GM19238 (cell line): ENCODE measurements around the gene UGT1A10.

Source experiments
- DNase-seq: peaks from one replicate; pipeline ENCODE4 v3.0.0; 2011; ENCODE audit warnings: low spot score; ENCODE audit not compliant: insufficient read length

UGT1A10 gene

DNA sequence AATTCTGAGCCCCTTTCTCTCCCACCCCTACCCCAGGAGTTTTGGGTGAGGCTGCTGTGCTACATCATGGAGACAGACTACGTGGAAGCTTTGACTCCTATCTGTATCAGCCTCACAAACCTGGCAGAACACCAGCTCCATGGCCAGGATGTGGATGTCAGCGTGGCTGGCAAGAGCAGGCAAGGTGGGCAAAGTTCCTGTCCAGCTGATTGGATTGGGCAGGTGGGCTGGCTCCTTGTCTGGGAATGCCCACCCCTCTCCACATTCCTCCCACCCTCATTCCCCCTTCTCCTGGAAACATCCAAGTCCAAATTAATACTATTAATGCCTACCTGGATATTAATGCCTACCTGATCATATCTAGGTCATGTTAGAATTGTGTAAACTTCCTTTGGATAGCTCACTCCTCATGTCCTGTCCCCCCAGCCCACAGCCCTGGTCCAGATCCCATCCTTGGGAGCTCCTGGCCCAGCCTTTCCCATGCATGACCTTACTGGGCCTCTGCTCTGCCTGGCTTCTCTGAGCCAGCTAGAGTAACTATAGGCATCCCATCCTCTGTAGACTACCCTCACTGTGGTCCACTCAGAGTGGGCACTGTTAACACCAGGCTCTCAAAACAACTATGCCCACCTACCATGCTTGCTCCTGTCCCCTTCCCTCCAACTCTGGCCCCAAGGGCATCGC, 166.0 kb downstream of the UGT1A10 start:
- DNase-seq: no peak

DNA sequence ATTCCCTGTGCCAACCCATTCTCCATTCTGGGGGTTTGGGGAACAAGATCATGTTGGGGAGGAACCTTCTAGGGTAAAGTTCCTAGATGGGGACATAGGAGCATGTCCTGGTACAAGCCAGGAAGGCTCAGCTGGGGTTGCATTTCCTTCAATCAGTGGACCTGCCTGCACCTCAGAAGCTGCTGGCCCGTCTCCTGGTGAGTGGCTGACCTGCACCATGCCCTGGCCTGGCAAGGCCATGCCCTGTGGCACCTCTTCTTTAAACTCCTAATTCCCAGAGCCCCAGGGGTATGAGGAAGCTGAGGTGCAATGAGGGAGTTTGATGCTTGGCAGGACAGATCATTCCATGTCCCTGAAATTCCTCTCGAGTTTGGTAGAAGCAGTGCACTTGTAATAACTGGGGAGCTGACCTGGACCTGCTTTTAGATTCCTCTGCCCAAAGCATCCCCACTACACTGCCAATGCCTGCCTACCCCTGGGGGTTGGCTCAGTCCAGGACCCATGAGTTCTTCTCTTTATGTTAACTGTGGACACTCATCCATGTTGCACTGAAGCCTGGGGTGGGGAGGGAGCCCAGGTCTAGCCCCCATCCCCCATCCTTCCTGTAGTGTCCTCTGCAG, 167.2 kb downstream of the UGT1A10 start:
- DNase-seq: no peak

DNA sequence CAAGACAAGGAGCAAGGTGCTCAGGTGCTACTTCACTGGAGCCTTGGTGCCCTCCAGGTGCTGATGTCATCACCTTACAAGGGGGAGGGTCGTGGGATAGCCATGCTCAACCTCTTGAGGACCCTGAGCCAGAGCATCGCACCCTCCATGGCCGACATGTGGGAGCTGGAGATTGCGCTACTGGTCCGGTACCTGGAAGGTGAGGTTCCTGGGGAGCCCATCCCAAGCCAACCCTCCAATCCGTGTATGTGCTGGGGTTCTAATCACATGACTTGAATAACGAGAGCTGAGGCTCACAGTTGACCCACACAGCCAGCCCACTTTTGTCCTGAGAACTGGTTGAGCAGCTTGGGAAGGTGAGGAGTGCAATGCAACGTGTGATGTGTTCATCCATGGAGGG, 167.7 kb downstream of the UGT1A10 start:
- DNase-seq: no peak

DNA sequence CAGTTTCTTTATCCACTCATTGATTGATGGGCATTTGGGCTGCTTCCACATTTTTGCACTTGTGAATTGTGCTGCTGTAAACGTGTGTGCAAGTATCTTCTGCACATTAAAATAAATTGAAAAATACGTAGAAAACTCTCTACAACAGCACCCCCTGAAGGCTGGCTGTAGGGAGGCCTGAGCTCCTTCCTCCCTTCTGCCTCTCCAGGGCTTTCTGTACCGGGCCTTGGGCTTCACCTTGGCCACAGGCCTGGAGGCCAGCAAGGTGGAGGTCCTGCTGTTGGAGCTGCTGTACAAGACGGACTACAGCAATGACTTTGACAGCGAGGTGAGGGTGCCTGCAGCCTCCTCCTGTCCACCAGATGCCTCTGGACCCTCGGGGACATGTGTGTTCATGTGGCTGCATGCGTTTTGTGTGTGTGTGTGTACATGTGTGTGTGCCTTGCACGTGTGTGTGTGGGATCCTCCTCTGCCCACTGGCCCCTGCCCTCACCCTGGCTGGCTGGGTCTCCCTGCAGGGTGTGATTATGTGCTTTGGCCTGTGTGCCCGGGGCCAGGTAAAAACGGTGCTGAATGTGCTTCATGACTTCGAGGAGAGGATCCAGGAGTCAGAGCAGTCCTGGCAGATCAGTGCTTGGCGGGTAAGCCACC, 171.1 kb downstream of the UGT1A10 start:
- no peak for DNase-seq

DNA sequence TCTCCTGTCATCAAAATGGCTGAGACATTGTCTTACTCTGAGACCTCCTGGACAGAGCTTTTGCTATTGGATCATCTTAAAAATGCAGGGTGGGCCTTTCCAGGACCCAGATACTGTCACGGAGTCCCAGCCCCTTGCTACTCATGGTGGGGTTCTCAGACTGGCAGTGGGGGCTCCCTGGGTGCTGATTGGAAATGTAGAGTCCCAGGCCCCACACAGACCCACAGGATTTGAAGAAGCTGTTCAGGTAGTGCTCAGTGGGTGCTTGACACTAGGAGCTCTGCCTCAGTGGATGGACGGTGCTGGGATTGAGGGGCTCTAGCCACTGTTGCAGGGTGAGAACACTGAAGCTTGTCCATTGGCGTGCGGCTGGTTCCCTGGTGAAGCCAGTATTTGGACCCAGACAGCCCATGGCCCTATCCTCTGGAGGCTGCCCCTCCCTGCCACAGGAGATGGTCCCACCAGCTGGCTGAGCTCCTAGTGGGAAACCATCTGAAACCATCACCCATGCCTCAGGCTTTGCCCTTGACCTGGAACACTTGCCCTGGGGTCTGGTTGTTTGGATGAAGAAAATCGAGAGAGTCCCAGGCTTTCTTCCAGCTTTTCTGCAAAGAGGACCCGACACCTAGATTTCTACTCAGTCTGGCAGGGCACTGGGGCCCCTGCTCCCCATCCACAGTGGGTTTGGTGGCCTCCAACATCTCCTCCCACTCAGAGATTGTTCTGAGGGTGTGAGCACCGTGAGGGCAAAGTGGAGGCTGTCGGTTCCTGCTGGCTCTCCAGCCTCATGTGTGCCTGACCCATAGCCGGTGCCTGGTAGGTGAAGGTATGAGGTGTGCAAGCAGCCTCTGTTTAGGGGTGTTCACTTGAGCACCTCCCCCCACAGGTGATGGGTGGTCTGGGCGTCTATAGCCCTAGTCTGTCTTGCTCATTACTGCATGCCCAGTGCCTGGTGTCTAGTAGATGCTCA, 172.0 kb downstream of the UGT1A10 start:
- no peak for DNase-seq

DNA sequence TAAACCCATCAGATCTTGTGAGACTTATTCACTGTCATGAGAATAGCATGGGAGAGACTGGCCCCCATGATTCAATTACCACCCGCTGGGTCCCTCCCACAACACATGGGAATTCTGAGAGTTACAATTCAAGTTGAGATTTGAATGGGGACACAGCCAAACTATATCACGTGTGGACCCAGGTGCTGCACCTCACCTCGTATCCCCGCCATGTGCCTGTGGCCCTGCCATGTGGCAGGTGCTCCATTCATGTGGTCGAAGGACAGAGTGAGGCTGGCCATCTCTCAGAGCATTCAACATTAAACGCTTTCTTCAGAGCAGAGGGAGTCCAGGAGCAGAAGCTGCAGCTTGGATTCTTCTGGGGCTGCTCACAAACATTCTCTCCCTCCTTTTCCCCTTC, 174.1 kb downstream of the UGT1A10 start:
- no peak for DNase-seq

DNA sequence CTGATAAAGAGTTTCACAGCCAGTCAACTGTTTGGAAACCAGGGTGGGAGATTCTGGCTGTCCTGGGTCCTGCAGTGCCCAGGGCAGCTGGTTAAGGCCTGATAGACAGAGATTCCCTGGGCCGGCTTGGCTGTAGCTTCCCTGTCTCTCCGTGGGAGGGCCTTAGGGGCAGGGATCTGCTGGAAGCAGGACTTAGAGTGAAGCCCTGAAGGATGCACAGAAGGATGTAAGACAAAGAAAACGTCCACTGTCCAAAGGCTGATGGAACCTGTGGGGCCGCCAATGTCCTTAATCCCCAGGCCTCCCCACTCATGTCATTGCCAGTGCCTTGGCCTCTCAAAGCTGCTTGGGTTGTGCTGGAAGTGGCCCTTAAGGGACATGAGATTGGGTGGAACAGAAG, 174.8 kb downstream of the UGT1A10 start:
- DNase-seq: no peak

DNA sequence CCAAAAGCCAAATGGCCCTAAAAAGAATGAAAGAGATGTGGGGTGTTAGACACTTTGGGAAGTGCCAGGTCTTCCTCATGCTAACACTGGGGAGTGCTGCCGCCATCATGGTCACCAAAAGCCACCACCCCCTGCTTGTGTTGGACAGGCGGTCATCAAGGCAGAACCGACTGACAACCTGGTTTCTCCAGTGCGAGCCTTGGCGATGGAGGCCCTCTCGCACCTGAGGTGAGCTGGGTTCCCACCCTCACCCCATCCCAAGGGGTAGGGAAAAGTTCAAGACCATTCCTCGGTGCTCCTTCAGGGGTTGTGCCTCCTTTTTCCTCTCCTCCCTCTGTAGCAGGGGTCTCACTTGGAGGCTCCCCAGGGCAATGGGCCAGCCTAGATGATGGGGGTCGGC, 175.5 kb downstream of the UGT1A10 start:
- no peak for DNase-seq

DNA sequence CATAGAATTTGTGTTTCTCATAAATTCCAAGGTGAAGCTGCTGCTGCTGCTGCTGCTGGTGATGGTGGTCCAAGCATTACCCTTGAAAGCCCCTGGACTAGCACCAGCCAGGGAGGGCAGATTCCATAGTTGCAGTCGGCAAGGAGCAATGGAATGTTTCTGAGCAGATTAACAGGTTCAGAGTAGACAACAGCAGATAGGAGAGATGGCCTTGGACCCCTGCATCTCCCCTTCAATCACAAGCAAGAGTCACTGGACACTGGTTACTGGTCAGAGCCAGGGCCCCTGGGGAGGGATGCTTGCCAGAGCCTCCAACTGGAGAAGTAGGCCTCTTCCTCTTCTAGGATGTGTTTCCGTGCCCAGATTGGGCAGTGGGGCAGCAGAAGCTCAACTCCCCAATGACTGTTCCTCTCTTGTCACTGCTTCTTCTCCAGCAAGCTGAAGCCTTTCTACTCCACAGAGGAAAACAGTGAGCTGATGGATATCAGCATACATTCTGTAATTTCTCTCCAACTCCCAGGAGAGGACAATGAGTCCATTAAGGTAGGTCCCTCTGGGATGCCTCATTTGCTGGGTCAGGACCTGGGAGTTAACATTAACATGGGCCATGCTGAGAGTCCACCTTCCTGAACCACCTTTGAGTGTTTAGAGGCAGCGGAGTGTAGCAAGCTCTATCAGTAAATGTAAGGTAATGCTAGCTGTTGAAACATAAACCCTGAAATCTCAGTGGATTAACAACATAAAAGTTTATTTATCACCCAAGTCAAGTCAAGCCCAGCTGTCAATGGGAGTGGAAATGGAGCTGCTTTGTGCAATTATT, 177.2 kb downstream of the UGT1A10 start:
- no peak for DNase-seq

DNA sequence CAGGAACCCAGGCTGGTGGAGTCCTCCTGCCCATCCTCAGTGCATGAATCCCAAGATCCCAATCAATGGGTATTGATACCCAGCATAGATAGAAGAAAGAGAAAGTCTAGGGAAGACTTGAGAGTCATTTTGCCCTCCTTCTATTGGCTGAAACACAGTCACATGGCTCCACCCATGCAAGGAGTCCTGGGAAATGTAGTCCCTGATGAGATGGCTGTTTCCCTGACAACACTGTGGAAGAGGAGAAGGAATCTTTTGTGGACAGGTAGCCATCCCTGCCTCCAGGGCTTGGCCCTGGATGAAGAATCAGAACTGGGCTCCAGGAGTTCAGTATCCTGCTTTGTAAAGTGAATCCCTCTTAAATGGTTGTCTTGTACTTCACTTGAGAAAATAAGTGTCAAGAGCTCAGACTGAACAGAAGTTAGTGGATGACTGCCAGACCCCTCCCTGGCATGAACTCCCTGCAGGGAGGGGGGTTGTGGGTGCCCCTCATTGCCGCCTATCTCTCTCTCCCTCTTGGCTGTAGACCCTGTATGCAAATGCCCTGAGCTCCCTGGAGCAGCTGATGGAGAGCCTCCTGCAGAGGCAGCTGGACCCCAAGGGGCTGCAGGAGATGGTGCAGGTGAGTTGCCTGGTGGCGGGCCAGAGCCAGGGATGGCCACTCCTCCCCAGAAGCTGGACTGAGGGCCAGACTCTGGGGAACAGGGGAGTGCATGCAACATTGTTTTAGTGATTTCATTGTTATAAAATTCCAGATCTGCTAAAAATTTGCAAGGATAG, 178.0 kb downstream of the UGT1A10 start:
- DNase-seq: no peak

DNA sequence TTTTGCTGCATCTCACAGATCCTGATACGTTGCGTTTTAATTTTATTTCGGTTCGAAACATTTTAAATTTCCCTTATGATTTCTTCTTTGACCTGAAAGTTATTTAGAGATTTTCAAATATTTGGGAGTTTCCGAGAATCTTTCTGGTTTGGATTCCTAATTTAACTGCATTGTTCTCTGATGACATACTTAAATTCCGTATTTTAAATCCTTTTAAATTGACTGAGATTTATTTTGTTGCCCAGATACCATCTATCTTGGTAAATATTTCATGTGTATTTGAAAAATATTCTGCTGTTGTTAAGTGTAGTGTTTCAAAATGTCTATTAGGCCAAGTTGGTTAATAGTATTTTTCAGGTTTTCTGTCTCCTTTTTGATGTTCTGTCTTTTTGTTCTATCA, 179.6 kb downstream of the UGT1A10 start:
- no peak for DNase-seq

DNA sequence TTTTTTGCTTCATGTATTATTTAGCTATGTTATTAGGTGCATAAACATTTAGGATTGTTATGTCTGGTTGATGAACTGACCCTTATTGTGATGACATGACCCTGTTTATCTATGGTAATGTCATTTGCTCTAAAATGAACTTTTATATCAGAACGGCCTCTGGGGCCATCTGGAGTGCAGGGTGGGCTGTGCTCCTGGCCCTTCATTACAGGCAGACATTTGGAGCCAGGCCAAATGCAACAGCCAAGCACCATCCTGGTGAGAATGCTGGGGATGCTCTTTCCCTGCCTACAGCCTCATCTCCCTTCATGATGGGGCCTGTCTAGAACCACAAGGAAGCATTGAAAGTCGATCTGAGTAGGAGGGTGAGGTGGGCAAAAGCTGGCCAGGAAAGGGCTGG, 180.1 kb downstream of the UGT1A10 start:
- DNase-seq: no peak

DNA sequence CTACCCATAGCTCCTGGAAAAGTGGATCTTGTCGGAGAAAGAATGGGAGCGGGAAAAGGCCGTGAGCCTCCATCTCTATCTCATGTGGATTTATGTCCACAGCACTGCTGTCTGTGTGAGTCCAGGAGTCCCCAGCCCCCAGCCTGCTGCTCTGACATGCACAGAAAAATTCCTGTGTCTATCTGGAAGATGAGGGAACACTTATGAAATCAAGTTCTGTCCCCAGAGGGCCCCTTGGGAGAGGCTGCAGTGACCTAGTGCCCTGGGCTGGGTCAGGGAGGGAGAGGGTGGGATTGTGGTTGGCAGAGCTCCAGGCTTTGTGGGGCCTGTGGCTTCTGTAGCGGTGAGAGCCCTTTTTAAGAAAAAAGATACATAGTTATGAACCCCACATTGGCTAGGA, 180.5 kb downstream of the UGT1A10 start:
- DNase-seq: no peak

DNA sequence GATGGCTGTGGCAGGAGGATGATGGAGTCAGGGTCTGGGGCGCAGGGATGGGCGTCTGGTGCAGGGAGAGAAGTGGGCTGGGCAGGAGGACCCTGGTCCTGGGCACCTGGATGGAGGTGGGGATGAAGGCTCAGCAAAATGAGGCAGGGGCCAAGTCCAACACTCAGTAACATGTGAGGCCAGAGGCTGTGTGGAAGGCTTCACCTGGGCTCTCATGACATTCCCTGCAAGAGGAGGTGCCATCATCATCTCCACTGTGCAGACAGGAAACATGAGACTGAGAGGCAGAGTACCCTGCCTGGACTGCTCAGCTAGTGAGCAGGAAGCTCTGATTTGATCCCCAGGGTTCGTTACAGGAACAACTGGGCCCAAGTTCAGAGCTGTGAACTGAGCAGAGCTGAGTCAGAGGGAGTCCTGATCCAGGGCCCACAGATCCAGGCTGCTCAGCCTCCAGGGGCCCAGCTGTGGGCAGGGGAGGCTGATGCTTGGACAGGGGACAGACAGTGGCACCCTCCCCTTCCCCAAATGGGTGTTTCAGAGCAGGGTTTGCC, 181.2 kb downstream of the UGT1A10 start:
- DNase-seq: no peak

DNA sequence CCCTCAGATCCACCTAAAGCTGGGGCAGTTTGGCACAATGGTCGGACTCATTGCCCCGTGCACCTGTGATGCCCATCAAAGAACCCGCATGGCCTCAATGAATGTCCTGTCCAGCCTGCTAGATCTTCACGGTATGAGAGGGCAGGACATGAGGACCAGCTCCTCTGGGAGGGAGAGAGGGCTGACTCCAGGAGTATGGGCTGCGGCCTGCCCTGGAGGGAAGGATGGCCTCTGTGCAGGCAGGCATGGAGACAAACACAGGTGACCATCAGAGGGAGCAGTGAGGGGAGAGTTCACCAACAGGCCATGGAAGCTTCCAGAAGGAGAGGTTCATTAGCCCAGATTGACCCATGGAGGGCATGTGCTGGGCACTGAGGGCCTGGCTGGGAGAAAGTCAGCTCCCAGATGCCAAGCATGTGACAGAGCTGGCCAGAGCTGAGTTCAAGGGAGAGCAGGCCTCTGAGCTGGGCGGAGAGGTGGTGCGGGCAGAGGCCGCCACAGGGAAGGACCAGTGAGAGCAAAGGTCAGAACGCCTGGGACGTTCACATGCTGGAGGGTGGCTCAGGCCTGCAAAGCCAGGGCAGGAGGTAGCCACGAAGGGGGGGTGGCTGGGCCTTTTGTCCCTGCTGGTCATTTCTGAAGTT, 181.9 kb downstream of the UGT1A10 start:
- DNase-seq: no peak

DNA sequence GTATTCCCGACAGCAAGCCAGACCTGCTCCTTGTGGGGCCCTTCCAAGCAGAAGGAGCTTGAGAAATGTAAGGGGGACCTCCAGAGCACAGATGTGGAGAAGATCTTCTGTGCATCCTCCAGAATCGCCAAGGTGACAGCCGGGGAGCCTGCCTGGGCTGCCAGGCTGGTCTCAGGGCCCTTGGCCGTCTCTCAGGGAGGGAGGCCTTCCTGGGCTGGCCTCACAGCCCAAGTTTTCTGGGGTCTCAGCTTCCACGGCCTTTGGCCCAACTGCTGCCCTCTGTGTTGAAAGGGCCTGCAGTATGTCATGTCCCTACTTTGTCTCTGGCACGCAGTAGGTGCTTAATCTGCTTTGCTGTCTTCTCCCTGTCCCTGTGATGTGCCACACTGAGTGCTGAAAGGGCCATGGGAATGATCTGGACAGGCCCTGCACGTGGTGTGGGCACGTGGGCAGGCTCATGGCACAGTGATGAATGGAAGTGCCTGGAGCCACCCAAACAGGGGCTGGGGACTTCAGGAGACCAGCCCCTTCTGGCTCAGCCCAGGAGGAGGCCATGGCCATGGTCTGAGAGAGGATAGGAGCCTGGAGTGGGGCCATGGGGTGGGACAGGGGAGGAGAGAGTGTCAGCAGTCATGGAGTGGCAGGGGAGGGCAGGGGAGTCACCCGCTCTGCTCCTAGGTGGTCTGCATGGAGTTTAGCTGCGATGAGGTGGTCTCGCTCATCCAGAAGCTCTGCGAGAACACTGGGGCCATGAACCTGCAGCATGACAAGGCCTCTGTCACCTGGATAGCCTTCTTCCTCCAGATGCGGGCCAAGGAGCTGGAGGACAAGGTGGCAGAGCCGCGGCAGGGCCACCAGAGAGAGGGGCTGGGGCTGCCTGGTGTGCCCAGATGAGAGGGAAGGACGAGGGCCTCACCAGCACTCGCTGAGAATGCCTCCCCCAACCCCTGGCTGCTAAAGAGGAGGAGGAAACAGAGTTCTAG, 182.7 kb downstream of the UGT1A10 start:
- no peak for DNase-seq

DNA sequence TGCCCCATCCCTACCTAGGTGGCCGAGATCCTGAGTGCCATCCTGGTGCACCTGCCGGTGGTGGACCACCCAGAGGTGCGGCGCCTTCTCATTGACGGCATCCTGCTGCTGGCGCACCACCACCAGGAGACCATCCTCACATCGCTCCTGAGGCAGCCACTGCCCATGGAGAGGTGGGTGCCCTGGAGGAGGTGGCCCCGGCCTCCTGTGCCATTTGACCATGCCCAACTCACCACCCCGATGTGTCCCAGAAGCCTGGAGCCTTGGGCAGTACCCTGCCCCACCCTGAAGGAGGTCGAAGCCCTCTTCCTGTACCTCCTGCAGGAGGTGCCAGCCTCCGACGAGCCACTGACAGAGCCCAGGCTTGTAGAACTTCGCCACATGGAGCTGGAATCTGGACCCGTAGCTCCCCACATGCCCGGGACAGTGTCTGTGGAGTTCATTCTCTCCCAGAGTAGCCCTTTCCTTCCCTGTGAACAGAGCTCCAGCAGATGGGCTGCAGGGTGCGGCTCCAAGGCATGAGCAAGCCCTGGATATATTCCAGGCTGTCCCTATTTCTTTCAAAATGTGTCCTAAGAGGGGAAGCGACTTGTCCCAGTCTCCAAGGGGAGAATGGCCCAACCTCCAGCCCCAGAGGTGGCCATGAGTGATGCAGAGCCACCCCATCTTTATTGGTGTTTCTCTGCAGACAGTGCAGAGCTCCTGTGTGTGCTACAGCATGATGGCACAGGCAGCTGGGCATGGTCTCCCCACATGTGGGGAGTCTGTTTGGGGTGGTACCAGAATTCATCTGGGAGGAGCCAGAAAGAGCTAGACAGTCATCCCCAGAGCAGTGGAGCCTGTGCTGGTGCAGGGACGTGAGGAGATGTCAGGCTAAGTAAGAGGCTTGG, 183.9 kb downstream of the UGT1A10 start:
- no peak for DNase-seq
